GM19023 (cell line): ENCODE measurements around the gene EIF1B.

Source experiments
- ATAC-seq: cut with Tn5 transposase; IDR thresholded peaks from one replicate; pipeline ENCODE4 v1.9.1; 2021; ENCODE audit warnings: mild to moderate bottlenecking, moderate library complexity; ENCODE audit not compliant: unreplicated experiment

Gene EIF1B

DNA sequence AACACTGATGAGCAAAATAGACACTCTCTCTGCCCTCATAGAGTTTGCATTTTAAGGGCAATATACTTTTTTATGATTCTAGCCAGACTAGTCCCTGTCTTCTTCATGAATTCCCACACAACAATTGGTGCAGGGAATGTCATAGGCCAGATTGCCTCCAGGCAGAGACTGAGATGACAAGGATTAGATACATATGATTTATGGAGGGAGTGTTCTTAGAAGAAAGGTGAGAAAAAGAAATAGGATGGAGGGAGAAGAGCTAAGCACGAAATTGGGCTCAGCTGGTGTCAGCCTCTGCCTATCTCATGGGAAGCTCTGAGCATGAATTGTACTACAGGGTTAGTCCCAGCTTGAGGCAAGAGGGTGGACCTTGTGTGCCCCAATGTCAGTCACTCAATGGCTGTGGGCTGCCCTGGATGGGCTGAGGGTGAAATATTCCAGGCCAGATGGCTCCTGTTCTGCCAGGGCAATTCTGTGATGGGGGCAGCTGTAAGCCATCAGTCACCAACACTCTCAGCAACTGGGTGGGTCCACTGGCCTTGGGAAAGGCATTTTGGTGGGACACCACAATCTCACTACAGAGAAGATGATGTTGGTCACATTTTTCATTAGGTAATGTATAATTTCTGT, 31.1 kb downstream of the EIF1B start:
- ATAC-seq: no peak

DNA sequence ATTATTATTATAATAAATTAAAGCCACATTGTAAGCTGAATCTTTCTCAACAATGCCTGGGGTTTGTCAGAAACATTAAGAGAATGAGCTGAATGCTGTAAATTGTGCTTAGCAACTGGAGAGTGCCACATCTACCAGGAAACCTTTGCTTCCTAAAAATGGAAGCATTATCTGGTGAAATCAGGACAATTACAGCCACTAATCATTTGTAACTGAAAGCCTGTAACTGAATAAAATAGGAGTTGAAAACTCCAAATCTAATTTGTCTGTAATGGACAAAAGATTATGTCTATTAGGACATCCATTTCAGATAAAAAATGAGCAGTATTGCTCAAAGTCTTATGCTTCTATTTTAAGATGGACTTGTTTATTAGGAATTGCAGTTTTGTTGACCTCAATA, 32.2 kb downstream of the EIF1B start:
- ATAC-seq: no peak

DNA sequence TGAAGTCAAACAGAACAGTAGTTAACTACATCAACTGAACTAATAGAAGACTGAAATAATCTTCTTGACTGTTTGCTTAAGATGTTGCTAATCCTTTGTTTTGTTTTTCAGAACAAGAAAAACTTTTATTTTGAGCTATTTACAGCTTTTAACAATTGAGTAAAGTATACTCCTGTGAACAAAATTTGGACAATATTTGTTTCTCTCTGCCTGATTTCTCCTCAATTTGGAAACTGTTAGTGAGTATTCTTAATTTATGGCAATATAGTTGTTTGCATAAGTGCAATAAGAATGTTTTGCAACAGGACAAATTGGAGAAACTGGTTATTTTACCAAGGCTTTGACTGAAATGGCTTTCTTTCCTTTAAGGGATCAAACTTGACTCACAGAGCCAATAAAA, 41.0 kb downstream of the EIF1B start:
- no peak for ATAC-seq

DNA sequence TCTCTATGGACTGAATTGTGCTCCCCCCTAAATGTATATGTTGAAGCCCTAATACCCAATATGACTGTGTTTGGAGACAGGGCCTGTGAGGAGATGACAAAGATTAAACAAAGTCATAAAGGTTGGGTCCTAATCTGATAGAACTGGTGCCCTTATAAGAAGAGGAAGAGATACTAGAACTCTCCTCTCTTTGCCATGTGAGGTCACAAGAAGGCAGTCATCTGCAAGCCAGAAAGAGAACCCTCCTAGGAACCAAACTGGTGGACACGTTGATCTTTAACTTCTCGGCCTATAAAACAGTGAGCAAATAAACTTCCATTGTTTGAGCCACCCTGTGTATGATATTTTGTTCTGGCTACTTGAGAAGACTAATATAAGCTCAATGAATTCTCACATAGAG, 45.9 kb downstream of the EIF1B start:
- ATAC-seq: no peak

DNA sequence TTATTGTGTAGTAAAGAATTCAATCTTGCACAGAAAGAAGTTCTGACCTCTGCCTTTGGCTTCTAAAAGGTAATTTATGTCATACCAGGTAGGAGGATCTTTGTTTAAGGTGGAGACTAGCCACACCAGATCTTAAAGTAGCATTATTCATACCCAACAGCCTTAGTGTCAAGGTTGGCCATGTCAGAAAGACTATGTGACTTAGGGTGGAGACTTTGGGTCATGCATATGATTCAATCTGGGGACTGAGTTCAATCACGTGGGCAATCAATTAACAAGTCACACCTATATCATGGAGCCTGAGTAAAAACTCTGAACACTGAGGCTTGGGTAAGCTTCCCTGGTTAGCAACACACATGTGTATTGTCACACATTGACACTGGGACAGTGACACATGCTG, 48.9 kb downstream of the EIF1B start:
- ATAC-seq: no peak
